Mesendoderm (in vitro differentiated cells): ENCODE data around the gene SMPDL3B.

Source experiments
- DNase-seq: peaks from one replicate; pipeline ENCODE4 v3.0.0; 2013
- H2AK5ac ChIP-seq: 2 replicates; pipeline ENCODE4 v1.6.1; 2013; ENCODE audit warnings: low read length, inconsistent platforms
- H2BK120ac ChIP-seq: 2 replicates; pipeline ENCODE4 v1.6.1; 2013; ENCODE audit warnings: low read depth, mild to moderate bottlenecking, low read length, moderate library complexity, mixed read lengths
- H2BK15ac ChIP-seq: replicated peaks from 2 replicates; pipeline ENCODE4 v1.6.1; 2013; ENCODE audit warnings: low read depth, mild to moderate bottlenecking, moderate library complexity
- H2BK5ac ChIP-seq: 2 replicates; pipeline ENCODE4 v1.6.1; 2013; ENCODE audit warnings: low read length, inconsistent platforms
- H3K18ac ChIP-seq: 2 replicates; pipeline ENCODE4 v1.6.1; 2013; ENCODE audit warnings: mild to moderate bottlenecking, low read length, mixed read lengths
- H3K23ac ChIP-seq: one replicate; pipeline ENCODE4 v1.6.1; 2013; ENCODE audit warnings: low read length
- H3K27ac ChIP-seq: 2 replicates; pipeline ENCODE4 v1.5.1; 2013; ENCODE audit warnings: low read depth, mild to moderate bottlenecking, inconsistent platforms, low read length, moderate library complexity
- H3K27me3 ChIP-seq: 2 replicates; pipeline ENCODE4 v1.6.1; 2013; ENCODE audit warnings: low read length, control low read depth, mild to moderate bottlenecking, inconsistent platforms; ENCODE audit not compliant: insufficient read depth, poor library complexity
- H3K36me3 ChIP-seq: 2 replicates; pipeline ENCODE4 v1.6.1; 2013; ENCODE audit warnings: low read length, inconsistent platforms; ENCODE audit not compliant: control insufficient read depth, insufficient read depth
- H3K4ac ChIP-seq: one replicate; pipeline ENCODE4 v1.6.1; 2013; ENCODE audit warnings: low read depth, mild to moderate bottlenecking, low read length, moderate library complexity
- H3K4me1 ChIP-seq: 2 replicates; pipeline ENCODE4 v1.6.1; 2013; ENCODE audit warnings: low read depth, low read length, inconsistent platforms; ENCODE audit not compliant: control insufficient read depth
- H3K4me2 ChIP-seq: 2 replicates; pipeline ENCODE4 v1.6.1; 2013; ENCODE audit warnings: low read length
- H3K4me3 ChIP-seq: 2 replicates; pipeline ENCODE4 v1.5.1; 2013; ENCODE audit warnings: mild to moderate bottlenecking, low read length
- H3K56ac ChIP-seq: one replicate; pipeline ENCODE4 v1.6.1; 2013; ENCODE audit warnings: low read length
- H3K79me1 ChIP-seq: 2 replicates; pipeline ENCODE4 v1.6.1; 2013; ENCODE audit warnings: low read length, inconsistent platforms
- H3K79me2 ChIP-seq: 2 replicates; pipeline ENCODE4 v1.6.1; 2013; ENCODE audit warnings: mild to moderate bottlenecking, low read length; ENCODE audit not compliant: control insufficient read depth, insufficient read depth
- H3K9ac ChIP-seq: 2 replicates; pipeline ENCODE4 v1.6.1; 2013; ENCODE audit warnings: low read length, inconsistent platforms
- H4K5ac ChIP-seq: one replicate; pipeline ENCODE4 v1.6.1; 2013; ENCODE audit warnings: low read length
- H4K8ac ChIP-seq: one replicate; pipeline ENCODE4 v1.6.1; 2013; ENCODE audit warnings: low read depth, mild to moderate bottlenecking, control low read depth, low read length, moderate library complexity
- WGBS: extraction: QIAGEN DNeasy Blood & Tissue Kit; methylation state at CpG from one replicate; pipeline ENCODE4 v1.1.7; 2013; ENCODE audit warnings: low lambda C conversion rate, missing lambda C conversion rate; ENCODE audit not compliant: insufficient coverage; ENCODE audit errors: extremely low coverage; 5-methylcytosine and 5-hydroxymethylcytosine counted together

Gene SMPDL3B

DNA sequence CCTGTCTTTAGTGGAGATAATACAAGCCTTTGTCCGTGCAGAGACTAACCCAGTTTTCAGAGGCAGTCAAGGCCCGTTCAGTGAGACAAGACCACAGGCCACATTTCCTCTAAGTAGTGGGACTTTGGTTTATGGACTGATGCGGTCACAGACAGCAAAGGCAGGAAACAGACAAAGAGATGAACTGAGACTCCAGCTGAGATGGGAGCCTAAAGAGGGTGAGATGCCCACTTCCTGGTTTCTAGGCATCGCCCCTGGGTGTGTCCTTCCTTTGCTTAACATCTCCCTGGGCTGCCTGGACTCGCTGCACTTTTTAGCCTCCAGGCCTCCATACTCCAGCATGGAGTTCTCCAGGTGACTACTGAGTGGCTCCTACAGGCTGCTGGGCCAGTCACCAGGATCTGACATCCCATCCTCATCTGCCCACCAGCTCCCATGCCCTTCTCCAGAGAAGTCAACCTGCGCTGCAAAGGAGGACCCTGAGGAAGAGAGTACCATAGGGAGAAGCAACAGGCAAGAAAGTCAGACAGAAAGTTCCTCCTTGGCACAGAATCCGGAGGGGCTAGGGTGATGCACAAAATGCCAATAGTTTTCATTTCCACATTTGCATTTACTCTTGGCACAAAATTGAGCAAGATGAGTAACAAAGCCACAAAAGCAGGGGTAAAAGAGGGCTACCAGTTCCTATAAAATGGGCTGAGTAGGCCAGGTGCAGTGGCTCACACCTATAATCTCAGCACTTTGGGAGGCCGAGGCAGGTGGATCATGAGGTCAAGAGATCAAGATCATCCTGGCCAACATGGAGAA, 47.4 kb upstream of the SMPDL3B start:
- Histone ChIP-seq H3K79me1 (no peaks in the 10 kb centered on the region), H4K8ac (no peak overlapping the region), H3K36me3 (no peaks in the 10 kb centered on the region), H3K4me3 (no peak overlapping the region), H2BK120ac (no peak overlapping the region), H3K79me2 (no peaks in the 10 kb centered on the region), H3K27ac (no peak overlapping the region), H3K18ac (no peak overlapping the region), H2AK5ac (no peak overlapping the region), H2BK5ac (no peak overlapping the region), H3K4me2 (no peak overlapping the region), H3K56ac (no peak overlapping the region), H2BK15ac (no peak overlapping the region), H4K5ac (no peak overlapping the region), H3K23ac (no peak overlapping the region), H3K4ac (no peak overlapping the region), H3K27me3 (no peaks in the 10 kb centered on the region), H3K4me1 (no peaks in the 10 kb centered on the region), H3K9ac (no peak overlapping the region)
- no CpG with 5 or more reads among the region's 8 CpGs for WGBS
- no peak for DNase-seq

DNA sequence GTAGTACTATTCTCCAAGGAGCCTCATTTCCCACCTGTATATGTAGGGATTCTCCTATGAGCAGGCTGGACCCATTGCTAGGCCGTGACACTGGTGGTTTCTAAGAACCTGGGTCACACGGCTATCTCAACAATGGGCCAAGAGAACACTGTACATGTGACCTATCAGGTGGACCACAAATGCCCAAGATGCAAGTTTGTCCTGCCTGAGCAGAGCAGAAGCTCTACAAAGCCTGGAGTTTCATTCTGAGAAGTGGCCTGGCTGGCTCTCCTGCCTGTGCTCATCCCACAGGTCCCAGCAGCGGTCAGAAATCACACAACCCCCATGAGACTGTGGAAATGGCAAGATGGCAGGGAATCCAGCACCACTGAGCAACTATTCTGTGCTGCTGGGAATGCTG, 45.3 kb upstream of the SMPDL3B start:
- Histone ChIP-seq H3K27ac (no peak overlapping the region), H4K5ac (no peak overlapping the region), H3K4me2 (no peak overlapping the region), H2BK120ac (no peak overlapping the region), H3K4me3 (no peak overlapping the region), H3K27me3 (no peaks in the 10 kb centered on the region), H3K36me3 (peaks cover 2% of the 10 kb centered on the region), H3K4ac (no peak overlapping the region), H3K79me1 (no peaks in the 10 kb centered on the region), H3K18ac (no peak overlapping the region), H4K8ac (no peak overlapping the region), H3K4me1 (no peaks in the 10 kb centered on the region), H3K79me2 (no peaks in the 10 kb centered on the region), H2BK15ac (no peak overlapping the region), H3K9ac (no peak overlapping the region), H3K23ac (no peak overlapping the region), H3K56ac (no peak overlapping the region), H2AK5ac (no peak overlapping the region), H2BK5ac (no peak overlapping the region)
- no peak for DNase-seq
- no CpG with 5 or more reads among the region's 3 CpGs for WGBS

DNA sequence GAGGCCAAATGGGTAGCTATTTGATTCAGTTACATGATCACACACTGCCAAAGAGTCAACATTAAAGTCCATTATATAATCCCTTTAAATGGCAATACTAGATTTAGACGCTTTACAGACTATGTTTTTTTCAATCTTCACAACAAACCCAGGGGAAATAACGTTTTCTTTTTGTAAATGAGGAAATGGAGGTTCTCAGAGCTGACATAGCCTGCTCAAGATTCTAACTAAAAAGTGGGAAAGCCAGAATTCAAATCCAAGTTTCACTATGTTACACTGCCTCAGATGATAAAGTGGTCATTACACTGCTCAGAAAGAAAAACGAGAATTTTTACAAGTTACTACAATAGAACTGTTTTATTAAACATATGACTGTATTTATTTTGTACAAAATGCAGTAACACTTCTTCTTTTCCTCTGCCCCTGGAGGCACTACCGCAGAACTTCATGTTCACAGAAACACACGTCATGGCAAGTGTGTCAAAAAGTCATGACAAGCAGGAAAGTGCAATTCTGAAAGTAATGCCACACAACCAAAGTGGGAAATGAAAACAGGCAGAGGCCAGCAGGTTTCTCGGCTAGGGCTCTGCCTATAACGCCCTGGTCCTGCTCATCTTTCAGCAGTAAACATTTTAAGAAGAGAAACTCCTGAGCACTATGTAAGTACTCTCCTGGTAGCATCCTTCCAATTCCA, 43.5 kb upstream of the SMPDL3B start:
- Histone ChIP-seq H3K4me1 (no peaks in the 10 kb centered on the region), H3K18ac (no peak overlapping the region), H3K23ac (no peak overlapping the region), H3K36me3 (peaks cover 7% of the 10 kb centered on the region), H4K5ac (no peak overlapping the region), H4K8ac (no peak overlapping the region), H2BK120ac (no peak overlapping the region), H3K56ac (no peak overlapping the region), H3K27me3 (no peaks in the 10 kb centered on the region), H2BK5ac (no peak overlapping the region), H2BK15ac (no peak overlapping the region), H3K4ac (no peak overlapping the region), H3K9ac (no peak overlapping the region), H3K79me1 (no peaks in the 10 kb centered on the region), H2AK5ac (no peak overlapping the region), H3K4me2 (no peak overlapping the region), H3K4me3 (no peak overlapping the region), H3K27ac (no peak overlapping the region), H3K79me2 (no peaks in the 10 kb centered on the region)
- WGBS: no CpG with 5 or more reads among the region's 7 CpGs
- DNase-seq: no peak

DNA sequence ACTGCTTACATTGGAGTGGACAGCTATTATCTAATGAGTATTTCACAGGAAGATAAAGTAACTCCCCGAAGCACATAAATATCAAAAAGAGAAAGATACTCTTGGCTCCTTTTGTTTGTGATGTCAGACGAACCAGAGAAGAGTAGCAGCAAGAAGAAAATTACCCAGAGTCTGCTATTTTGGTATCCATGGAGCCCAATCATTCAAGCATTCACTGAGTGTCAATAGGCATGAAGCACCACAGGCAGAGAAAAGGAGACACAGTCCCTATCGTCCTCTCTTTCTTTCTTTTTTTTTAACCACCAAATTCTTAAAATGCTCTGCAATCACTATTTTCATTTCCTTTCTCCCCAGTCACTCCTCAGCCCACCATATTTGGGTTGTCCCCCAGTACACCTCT, 40.3 kb upstream of the SMPDL3B start:
- H3K4me2 ChIP-seq: no peak overlapping the region
- no peaks in the 10 kb centered on the region for H3K79me2 ChIP-seq
- no peak overlapping the region for H3K27ac ChIP-seq
- no peaks in the 10 kb centered on the region for H3K4me1 ChIP-seq
- H3K18ac ChIP-seq: no peak overlapping the region
- no CpG with 5 or more reads among the region's 3 CpGs for WGBS
- no peak overlapping the region for H3K23ac ChIP-seq
- H2BK120ac ChIP-seq: no peak overlapping the region
- no peak overlapping the region for H4K5ac ChIP-seq
- H2BK5ac ChIP-seq: no peak overlapping the region
- no peaks in the 10 kb centered on the region for H3K27me3 ChIP-seq
- H3K56ac ChIP-seq: no peak overlapping the region
- H2BK15ac ChIP-seq: no peak overlapping the region
- no peaks in the 10 kb centered on the region for H3K79me1 ChIP-seq
- H3K36me3 ChIP-seq: peaks cover 8% of the 10 kb centered on the region
- no peak overlapping the region for H3K4ac ChIP-seq
- no peak overlapping the region for H2AK5ac ChIP-seq
- no peak overlapping the region for H3K4me3 ChIP-seq
- no peak overlapping the region for H4K8ac ChIP-seq
- DNase-seq: no peak
- H3K9ac ChIP-seq: no peak overlapping the region

DNA sequence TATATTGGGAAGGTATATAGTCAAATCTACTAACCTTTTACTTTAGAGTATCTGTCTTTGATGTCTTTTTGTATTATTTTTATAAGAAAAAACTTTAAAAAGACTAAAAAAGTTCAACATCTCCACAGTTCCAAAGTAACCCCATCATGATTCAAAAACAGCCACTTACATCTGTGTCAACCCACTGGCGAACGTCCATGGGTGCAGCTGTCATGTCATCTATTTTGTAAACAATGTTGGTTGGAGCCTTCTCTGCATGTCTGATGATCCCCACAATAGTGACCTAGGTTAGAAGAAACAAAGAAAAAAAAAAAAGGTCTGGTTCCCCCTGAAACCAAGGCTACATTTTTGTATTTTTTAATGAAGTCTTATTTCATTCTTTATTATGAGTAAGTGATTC, 28.0 kb upstream of the SMPDL3B start:
- no peak overlapping the region for H3K23ac ChIP-seq
- H3K4ac ChIP-seq: no peak overlapping the region
- no peak overlapping the region for H3K4me3 ChIP-seq
- H4K5ac ChIP-seq: no peak overlapping the region
- no CpG with 5 or more reads among the region's 2 CpGs for WGBS
- peaks cover 3% of the 10 kb centered on the region for H3K36me3 ChIP-seq
- no peak overlapping the region for H3K9ac ChIP-seq
- H2AK5ac ChIP-seq: no peak overlapping the region
- no peaks in the 10 kb centered on the region for H3K27me3 ChIP-seq
- H3K4me2 ChIP-seq: no peak overlapping the region
- no peak overlapping the region for H2BK120ac ChIP-seq
- no peak overlapping the region for H3K56ac ChIP-seq
- no peak overlapping the region for H2BK5ac ChIP-seq
- peaks cover 2% of the 10 kb centered on the region for H3K79me1 ChIP-seq
- H3K27ac ChIP-seq: no peak overlapping the region
- H3K4me1 ChIP-seq: no peaks in the 10 kb centered on the region
- H4K8ac ChIP-seq: no peak overlapping the region
- no peak for DNase-seq
- no peaks in the 10 kb centered on the region for H3K79me2 ChIP-seq
- H2BK15ac ChIP-seq: no peak overlapping the region
- H3K18ac ChIP-seq: no peak overlapping the region
